Peyer's patch (tissue), 4 donors: ENCODE data around the gene OR10G7. TPM values are rescaled to one million over a fixed set of nuclear protein-coding genes. Genes with fewer than 3 reads are reported as not detected.
"Not testable (repeated sequence)": the region's sequence is repeated elsewhere in the genome, so short reads cannot be mapped to it uniquely, and the experiment has no call there.

Experiments
- DNase-seq, 3 donors: peaks; one replicate each; pipeline ENCODE4 v3.0.0-alpha.2; 2017 to 2019
- H3K27ac ChIP-seq, 4 donors: fragments of 200-600 bp; sonication (generic); one replicate each; pipeline ENCODE4 v1.5.1; 2016 to 2019
- H3K27me3 ChIP-seq, 2 donors: fragments of 200-600 bp; sonication (generic); one replicate each; pipeline ENCODE4 v1.5.1; 2019
- H3K36me3 ChIP-seq, 3 donors: fragments of 200-600 bp; sonication (generic); one replicate each; pipeline ENCODE4 v1.5.1; 2016 to 2019
- H3K4me1 ChIP-seq, 4 donors: fragments of 200-600 bp; sonication (generic); one replicate each; pipeline ENCODE4 v1.5.1; 2016 to 2019
- H3K4me3 ChIP-seq, 4 donors: fragments of 200-600 bp; sonication (generic); 1 replicate in 3 of 4; 2 replicates in 1 of 4; pipeline ENCODE4 v1.5.1; 2016 to 2019; ENCODE audit warnings: mild to moderate bottlenecking in 1 of 4
- H3K9me3 ChIP-seq, 4 donors: fragments of 200-600 bp; sonication (generic); one replicate each; pipeline ENCODE4 v1.5.1; 2016 to 2019; ENCODE audit warnings: mild to moderate bottlenecking in 1 of 4
- POLR2A ChIP-seq, 2 donors: fragments of 450-650 bp; IDR thresholded peaks; one replicate each; pipeline ENCODE4 v1.5.1; 2017; ENCODE audit warnings: antibody characterized with exemption in 2 of 2, mild to moderate bottlenecking in 2 of 2, moderate library complexity in 2 of 2
- total RNA-seq, 4 donors: library from RNA; depleted of rRNA; stranded (reverse); fragments of >200 nt; gene quantifications; one replicate each; pipeline ENCODE4 v1.1.0, GENCODE V29; 2016
- TF ChIP-seq, protein P1 (sequence below), 6 experiments: fragments of 450-650 bp in 4 of 6; fragments of 200-600 bp in 2 of 6; sonication (generic) in 1 of 6; IDR thresholded peaks; one replicate each; pipeline ENCODE4 v1.5.1; 2017 to 2019; ENCODE audit warnings: antibody characterized with exemption in 6 of 6, mild to moderate bottlenecking in 3 of 6, moderate library complexity in 1 of 6

Gene OR10G7
- total RNA-seq, 4 donors from 2014 or later, result not detected

DNA sequence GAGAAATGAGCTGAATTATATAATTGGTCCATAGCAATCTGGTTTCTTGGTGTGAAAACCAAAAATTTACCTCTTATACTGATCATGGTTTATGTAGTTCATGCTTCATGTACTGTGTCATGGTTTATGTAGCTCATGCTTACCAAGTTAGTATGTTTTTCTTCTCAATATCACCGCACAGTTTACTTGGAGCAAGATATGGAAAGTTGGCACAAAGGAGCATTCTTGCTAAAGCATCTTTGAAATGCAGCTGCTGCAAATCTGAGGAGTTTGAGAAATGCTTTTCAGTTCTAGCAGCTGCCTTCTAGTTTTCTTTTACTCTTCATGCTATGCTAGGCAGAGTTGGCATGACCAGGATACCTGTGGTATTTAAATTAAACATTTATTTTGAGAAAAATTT, 4.5 kb downstream of the OR10G7 start:
- Histone ChIP-seq H3K9me3 (no peaks in the 10 kb centered on the region), H3K4me1 (no peaks in the 10 kb centered on the region), H3K27me3 (no peaks in the 10 kb centered on the region), H3K4me3 (no peak overlapping the region), H3K27ac (no peak overlapping the region), H3K36me3 (no peaks in the 10 kb centered on the region)
- TF ChIP-seq, protein P1, sequence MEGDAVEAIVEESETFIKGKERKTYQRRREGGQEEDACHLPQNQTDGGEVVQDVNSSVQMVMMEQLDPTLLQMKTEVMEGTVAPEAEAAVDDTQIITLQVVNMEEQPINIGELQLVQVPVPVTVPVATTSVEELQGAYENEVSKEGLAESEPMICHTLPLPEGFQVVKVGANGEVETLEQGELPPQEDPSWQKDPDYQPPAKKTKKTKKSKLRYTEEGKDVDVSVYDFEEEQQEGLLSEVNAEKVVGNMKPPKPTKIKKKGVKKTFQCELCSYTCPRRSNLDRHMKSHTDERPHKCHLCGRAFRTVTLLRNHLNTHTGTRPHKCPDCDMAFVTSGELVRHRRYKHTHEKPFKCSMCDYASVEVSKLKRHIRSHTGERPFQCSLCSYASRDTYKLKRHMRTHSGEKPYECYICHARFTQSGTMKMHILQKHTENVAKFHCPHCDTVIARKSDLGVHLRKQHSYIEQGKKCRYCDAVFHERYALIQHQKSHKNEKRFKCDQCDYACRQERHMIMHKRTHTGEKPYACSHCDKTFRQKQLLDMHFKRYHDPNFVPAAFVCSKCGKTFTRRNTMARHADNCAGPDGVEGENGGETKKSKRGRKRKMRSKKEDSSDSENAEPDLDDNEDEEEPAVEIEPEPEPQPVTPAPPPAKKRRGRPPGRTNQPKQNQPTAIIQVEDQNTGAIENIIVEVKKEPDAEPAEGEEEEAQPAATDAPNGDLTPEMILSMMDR (IDR thresholded peaks at IDR 0.05), result no peak
- no peak for TF ChIP-seq POLR2A (IDR thresholded peaks at IDR 0.05)
- no peak for DNase-seq

DNA sequence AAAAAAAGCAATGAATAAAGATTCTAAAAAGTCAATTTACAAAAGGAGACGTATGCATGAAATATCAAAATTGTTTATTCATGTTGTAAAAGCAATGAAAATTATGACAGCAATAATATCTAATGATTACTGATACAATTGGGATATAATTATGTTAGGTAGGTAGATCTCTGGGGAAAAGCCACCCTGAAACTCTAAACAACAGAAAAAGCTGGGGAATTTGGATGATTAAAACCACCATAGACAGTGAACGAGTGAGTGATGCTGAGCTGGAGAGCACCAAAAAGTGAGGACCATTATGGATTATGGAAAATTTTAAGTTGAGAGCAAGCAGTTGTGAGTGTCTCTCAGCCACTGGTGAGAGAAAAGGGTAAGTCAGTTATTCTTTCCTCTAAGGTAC, 14.6 kb downstream of the OR10G7 start, which contains the start of gene OR10G8:
Gene OR10G8, plus strand, starts transcription at position 301 of the 400 bp plus-strand sequence. CDS start 2,825 bp downstream, outside the sequence.
- H3K4me3 ChIP-seq, result no peak within 1 kb of the TSS
- H3K27me3 ChIP-seq, result no peaks in the 10 kb centered on the region
- no peaks in the 10 kb centered on the region for H3K4me1 ChIP-seq
- no peak for DNase-seq
- no peaks in the 10 kb centered on the region for H3K36me3 ChIP-seq
- TF ChIP-seq, protein P1 (IDR thresholded peaks at IDR 0.05), result no peak
- TF ChIP-seq POLR2A (IDR thresholded peaks at IDR 0.05), result no peak
- no peak within 1 kb of the TSS for H3K27ac ChIP-seq
- no peaks in the 10 kb centered on the region for H3K9me3 ChIP-seq

DNA sequence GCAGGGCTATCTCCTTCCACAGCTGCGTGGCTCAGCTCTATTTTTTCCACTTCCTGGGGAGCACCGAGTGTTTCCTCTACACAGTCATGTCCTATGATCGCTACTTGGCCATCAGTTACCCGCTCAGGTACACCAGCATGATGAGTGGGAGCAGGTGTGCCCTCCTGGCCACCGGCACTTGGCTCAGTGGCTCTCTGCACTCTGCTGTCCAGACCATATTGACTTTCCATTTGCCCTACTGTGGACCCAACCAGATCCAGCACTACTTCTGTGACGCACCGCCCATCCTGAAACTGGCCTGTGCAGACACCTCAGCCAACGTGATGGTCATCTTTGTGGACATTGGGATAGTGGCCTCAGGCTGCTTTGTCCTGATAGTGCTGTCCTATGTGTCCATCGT, 25.3 kb downstream of the OR10G7 start:
- not testable (repeated sequence) for DNase-seq, H3K36me3 ChIP-seq, H3K27me3 ChIP-seq, H3K27ac ChIP-seq, H3K4me3 ChIP-seq, H3K4me1 ChIP-seq, H3K9me3 ChIP-seq

DNA sequence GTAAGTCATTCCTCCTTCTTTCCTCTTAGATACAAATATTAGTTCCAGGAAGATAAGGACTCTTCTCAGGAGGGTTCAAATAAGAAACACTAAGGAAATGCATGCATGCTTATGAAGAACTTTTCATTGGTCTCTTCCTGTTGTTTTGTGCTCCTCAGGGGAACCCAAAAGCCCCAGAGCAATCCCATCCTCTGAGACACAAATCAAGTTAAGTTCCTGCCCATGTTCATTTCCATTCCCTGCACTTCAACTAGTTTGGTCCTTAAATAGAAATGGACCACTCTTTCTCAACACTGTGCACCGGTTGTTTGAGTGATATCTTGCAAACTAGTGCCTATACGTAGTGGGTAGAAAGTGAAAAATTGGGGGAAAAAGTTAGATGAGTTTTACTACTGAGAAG, 28.4 kb downstream of the OR10G7 start, which contains the start of gene OR10G4:
Gene OR10G4, plus strand, starts transcription at position 301 of the 400 bp plus-strand sequence. CDS start 2,578 bp downstream, outside the sequence.
- no peak within 1 kb of the TSS for H3K4me3 ChIP-seq
- no peak for DNase-seq
- no peaks in the 10 kb centered on the region for H3K4me1 ChIP-seq
- no peaks in the 10 kb centered on the region for H3K27me3 ChIP-seq
- no peak for TF ChIP-seq POLR2A (IDR thresholded peaks at IDR 0.05)
- TF ChIP-seq, protein P1 (IDR thresholded peaks at IDR 0.05), result no peak
- no peaks in the 10 kb centered on the region for H3K36me3 ChIP-seq
- no peaks in the 10 kb centered on the region for H3K9me3 ChIP-seq
- H3K27ac ChIP-seq, result no peak within 1 kb of the TSS

DNA sequence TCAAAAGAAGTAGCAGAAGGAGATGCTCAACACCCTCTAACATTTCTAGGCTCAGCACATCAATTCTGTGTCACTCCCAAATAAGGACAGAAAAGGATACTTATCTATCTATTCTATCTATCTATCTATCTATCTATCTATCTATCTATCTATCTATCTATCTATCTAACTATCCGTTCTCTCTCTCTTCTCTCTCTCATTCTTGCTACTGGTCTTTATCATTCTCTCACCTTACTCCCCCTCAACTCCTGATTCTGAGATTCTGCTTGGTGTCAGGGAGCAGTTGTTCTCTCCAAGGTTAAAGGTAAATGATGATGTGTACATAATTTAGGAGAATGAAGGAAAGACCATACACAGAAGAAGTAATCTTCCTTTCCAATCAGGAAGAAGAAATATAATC, 46.0 kb downstream of the OR10G7 start, which contains the start of gene OR10G6:
Gene OR10G6, minus strand, starts transcription at position 43 of the 400 bp plus-strand sequence. Its CDS starts 0 bp downstream, at position 43.
- Histone ChIP-seq H3K27ac (no peak within 1 kb of the TSS), H3K27me3 (no peaks in the 10 kb centered on the region)

More for the DNA sequence above, 46.0 kb downstream of the OR10G7 start, which contains the start of gene OR10G6:
- Histone ChIP-seq H3K9me3 (no peaks in the 10 kb centered on the region), H3K4me3 (no peak within 1 kb of the TSS), H3K4me1 (no peaks in the 10 kb centered on the region), H3K36me3 (no peaks in the 10 kb centered on the region)
- DNase-seq, result no peak
- TF ChIP-seq POLR2A (IDR thresholded peaks at IDR 0.05), result no peak
- TF ChIP-seq, protein P1 (IDR thresholded peaks at IDR 0.05), result no peak

Other genes with a start within 250 kb of the OR10G7 start
- not detected for gene OR6M1, start 235.0 kb downstream of the OR10G7 start, total RNA-seq
- not detected for gene TMEM225, start 155.7 kb downstream of the OR10G7 start, total RNA-seq
- gene OR8D4, start 139.2 kb downstream of the OR10G7 start, total RNA-seq, result not detected
- not detected for gene OR4D5, start 101.7 kb downstream of the OR10G7 start, total RNA-seq
- gene OR6T1, start 97.5 kb downstream of the OR10G7 start, total RNA-seq, result not detected
- not detected for gene OR10S1, start 63.5 kb downstream of the OR10G7 start, total RNA-seq
- gene OR10G6, start 46.2 kb downstream of the OR10G7 start, total RNA-seq, result not detected
- gene OR10G4, start 28.3 kb downstream of the OR10G7 start, total RNA-seq, result not detected
- gene OR10G9, start 18.3 kb downstream of the OR10G7 start, total RNA-seq, result not detected
- gene OR10G8, start 14.5 kb downstream of the OR10G7 start, total RNA-seq, result not detected
- 10 to 100 TPM; 45.2 to 83.4 (median 62.6) TPM for gene VWA5A, start 74.1 kb upstream of the OR10G7 start, total RNA-seq
- not detected for gene OR10D3, start 142.0 kb upstream of the OR10G7 start, total RNA-seq
- under 1 TPM in 1 of 4 donors, not detected in 3; 0.13 TPM for gene OR8G1, start 199.8 kb upstream of the OR10G7 start, total RNA-seq
- gene OR8G5, start 215.1 kb upstream of the OR10G7 start, total RNA-seq, result not detected